Fibroblast of the aortic adventitia (primary cell): Measurements from ENCODE around the gene ARPC1B. TPM values are rescaled to one million over a fixed set of nuclear protein-coding genes. Genes with fewer than 3 reads are reported as not detected.
"Not testable (repeated sequence)": the region's sequence is repeated elsewhere in the genome, so short reads cannot be mapped to it uniquely, and the experiment has no call there.

ENCODE experiments used
- DNase-seq: peaks from one replicate; pipeline ENCODE4 v3.0.0-alpha.2; 2010; ENCODE audit warnings: low read depth
- H3K4me3 ChIP-seq: 2 replicates; pipeline ENCODE4 v1.5.1; 2011; ENCODE audit warnings: low read depth, mild to moderate bottlenecking, control low read depth, low read length, moderate library complexity
- total RNA-seq: library from RNA; depleted of rRNA; stranded (reverse); fragments of >200 nt; gene quantifications from 2 replicates; pipeline ENCODE4 v1.2.3, GENCODE V29; 2012; ENCODE audit warnings: low replicate concordance
- TF ChIP-seq, protein P1 (sequence below): IDR thresholded peaks from 2 replicates; pipeline ENCODE4 v1.5.1; 2011; ENCODE audit warnings: mild to moderate bottlenecking, low read length, control low read depth, inconsistent platforms; ENCODE audit not compliant: insufficient read depth

ARPC1B gene
- total RNA-seq, 1 donor: 358 TPM

DNA sequence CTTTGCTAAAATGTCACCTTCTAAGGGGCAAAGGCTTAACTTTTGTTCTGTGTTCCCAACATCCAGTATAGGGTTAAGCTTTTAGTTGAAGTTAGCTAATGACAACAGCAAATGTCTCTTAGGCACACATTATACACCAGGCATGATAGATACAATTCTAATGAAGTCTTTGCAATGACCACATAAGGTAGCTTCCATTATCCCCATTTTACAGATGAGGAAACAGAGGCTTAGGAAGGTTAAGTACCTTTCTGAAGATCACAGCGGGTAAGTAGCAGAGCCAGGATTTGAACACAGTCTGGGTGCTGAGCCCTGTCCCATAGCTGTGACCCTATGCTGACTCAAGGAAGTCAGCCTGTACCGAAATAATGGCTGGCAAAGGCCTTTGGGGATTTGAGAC lies 36.1 kb downstream of the ARPC1B start:
- TF ChIP-seq, protein P1, sequence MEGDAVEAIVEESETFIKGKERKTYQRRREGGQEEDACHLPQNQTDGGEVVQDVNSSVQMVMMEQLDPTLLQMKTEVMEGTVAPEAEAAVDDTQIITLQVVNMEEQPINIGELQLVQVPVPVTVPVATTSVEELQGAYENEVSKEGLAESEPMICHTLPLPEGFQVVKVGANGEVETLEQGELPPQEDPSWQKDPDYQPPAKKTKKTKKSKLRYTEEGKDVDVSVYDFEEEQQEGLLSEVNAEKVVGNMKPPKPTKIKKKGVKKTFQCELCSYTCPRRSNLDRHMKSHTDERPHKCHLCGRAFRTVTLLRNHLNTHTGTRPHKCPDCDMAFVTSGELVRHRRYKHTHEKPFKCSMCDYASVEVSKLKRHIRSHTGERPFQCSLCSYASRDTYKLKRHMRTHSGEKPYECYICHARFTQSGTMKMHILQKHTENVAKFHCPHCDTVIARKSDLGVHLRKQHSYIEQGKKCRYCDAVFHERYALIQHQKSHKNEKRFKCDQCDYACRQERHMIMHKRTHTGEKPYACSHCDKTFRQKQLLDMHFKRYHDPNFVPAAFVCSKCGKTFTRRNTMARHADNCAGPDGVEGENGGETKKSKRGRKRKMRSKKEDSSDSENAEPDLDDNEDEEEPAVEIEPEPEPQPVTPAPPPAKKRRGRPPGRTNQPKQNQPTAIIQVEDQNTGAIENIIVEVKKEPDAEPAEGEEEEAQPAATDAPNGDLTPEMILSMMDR: no peak
- DNase-seq: no peak
- H3K4me3 ChIP-seq: peak overlapping the region; percentile 16

DNA sequence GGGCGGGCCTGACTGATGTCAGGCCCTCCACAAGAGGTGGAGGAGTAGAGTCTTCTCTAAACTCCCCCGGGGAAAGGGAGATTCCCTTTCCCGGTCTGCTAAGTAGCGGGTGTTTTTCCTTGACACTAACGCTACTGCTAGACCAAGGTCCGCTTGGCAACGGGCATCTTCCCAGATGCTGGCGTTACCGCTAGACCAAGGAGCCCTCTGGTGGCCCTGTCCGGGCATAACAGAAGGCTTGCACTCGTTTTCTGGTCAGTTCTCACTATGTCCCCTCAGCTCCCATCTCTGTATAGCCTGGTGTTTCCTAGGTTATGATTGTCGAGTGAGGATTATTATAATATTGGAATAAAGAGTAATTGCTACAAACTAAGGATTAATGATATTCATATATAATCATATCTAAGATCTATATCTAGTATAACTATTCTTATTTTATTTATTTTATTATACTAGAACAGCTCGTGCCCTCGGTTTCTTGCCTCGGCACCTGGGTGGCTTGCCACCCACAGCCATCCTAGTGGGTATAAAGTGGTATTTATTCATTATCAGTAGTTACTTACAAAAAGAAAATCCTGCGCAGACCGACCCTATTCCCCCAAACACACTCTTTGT lies 41.1 kb downstream of the ARPC1B start:
- peak; percentile 76 for DNase-seq
- TF ChIP-seq, protein P1: peak; percentile 72
- not testable (repeated sequence) for H3K4me3 ChIP-seq

GRCh38 chr7:99418260-99418659 lies 43.7 kb downstream of the ARPC1B start:
- DNase-seq: no peak
- TF ChIP-seq, protein P1: no peak
- no peak overlapping the region for H3K4me3 ChIP-seq

GRCh38 chr7:99419323-99420021 lies 44.9 kb downstream of the ARPC1B start:
- no peak for DNase-seq
- TF ChIP-seq, protein P1: no peak
- H3K4me3 ChIP-seq: no peak overlapping the region

DNA sequence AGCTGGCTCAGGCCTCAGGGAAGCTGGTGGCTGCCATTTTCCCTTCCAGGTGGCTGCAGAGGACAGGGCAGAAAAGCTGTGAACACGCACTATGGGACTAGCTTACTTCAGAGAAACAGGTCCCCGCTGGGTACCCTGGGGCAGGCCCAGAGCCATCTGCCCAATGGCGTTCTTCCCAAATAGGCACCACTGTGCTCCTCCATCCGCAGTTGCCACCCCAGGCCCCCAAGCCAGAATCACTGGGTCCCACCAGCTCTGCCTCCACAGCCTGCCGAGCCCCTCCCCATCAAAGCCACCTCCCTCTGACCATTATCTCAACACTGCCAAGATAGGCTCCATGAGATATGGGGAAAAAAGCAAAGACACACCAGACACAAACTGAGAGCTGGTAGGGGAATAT lies 45.7 kb downstream of the ARPC1B start:
- no peak for DNase-seq
- TF ChIP-seq, protein P1: no peak
- no peak overlapping the region for H3K4me3 ChIP-seq

GRCh38 chr7:99420986-99421385 lies 46.5 kb downstream of the ARPC1B start:
- no peak overlapping the region for H3K4me3 ChIP-seq
- TF ChIP-seq, protein P1: no peak
- no peak for DNase-seq
